ENCODE data around the gene BRSK2.
"Not testable (repeated sequence)": the region's sequence is repeated elsewhere in the genome, so short reads cannot be mapped to it uniquely, and the experiment has no call there.

The BRSK2 gene

GRCh38 chr11:1389932-1390568 is at the start of gene BRSK2:
TSS of gene BRSK2 (plus strand) at chr11:1389934. CDS start at chr11:1390285, 351 bp downstream.
- no peak for DNase-seq (ENCODE audit: low read depth, low spot score)

- no peak for DNase-seq (ENCODE audit: low read depth, low spot score)
Observed at GRCh38 chr11:1340111-1340510, 49.6 kb upstream of the BRSK2 start.

- DNase-seq (ENCODE audit: low read depth, low spot score): not testable (repeated sequence)
Observed at GRCh38 chr11:1341226-1341625, 48.5 kb upstream of the BRSK2 start.

GRCh38 chr11:1341928-1342524 is 47.7 kb upstream of the BRSK2 start:
- no peak for DNase-seq (ENCODE audit: low read depth, low spot score)

- no peak for DNase-seq (ENCODE audit: low read depth, low spot score)
Observed at GRCh38 chr11:1342946-1343345, 46.8 kb upstream of the BRSK2 start.

GRCh38 chr11:1343391-1344055 is 46.2 kb upstream of the BRSK2 start:
- no peak for DNase-seq (ENCODE audit: low read depth, low spot score)

- DNase-seq (ENCODE audit: low read depth, low spot score): no peak
Observed at GRCh38 chr11:1344056-1344635, 45.6 kb upstream of the BRSK2 start.

- DNase-seq (ENCODE audit: low read depth, low spot score): no peak
Observed at GRCh38 chr11:1345737-1346513, 43.8 kb upstream of the BRSK2 start.

GRCh38 chr11:1346669-1347390 is 42.9 kb upstream of the BRSK2 start:
- no peak for DNase-seq (ENCODE audit: low read depth, low spot score)

GRCh38 chr11:1347411-1347999 is 42.2 kb upstream of the BRSK2 start:
- not testable (repeated sequence) for DNase-seq (ENCODE audit: low read depth, low spot score)

- DNase-seq (ENCODE audit: low read depth, low spot score): no peak
Observed at GRCh38 chr11:1348146-1348795, 41.5 kb upstream of the BRSK2 start.

GRCh38 chr11:1348796-1349326 is 40.9 kb upstream of the BRSK2 start:
- no peak for DNase-seq (ENCODE audit: low read depth, low spot score)

GRCh38 chr11:1349327-1350041 is 40.2 kb upstream of the BRSK2 start:
- no peak for DNase-seq (ENCODE audit: low read depth, low spot score)

GRCh38 chr11:1350086-1350725 is 39.5 kb upstream of the BRSK2 start:
- no peak for DNase-seq (ENCODE audit: low read depth, low spot score)

- no peak for DNase-seq (ENCODE audit: low read depth, low spot score)
Observed at GRCh38 chr11:1351278-1351937, 38.3 kb upstream of the BRSK2 start.

GRCh38 chr11:1352696-1353382 is 36.9 kb upstream of the BRSK2 start:
- DNase-seq (ENCODE audit: low read depth, low spot score): no peak

- no peak for DNase-seq (ENCODE audit: low read depth, low spot score)
Observed at GRCh38 chr11:1353383-1354124, 36.2 kb upstream of the BRSK2 start.
